HEK293 (cell line): ENCODE data around the gene INPPL1.
"Not testable (repeated sequence)": the region's sequence is repeated elsewhere in the genome, so short reads cannot be mapped to it uniquely, and the experiment has no call there.

Experiments used
- CTCF ChIA-PET: fragments of 350-600 bp; formaldehyde crosslinking; extraction: SDS; loops from one replicate; lab custom pipeline; 2021; ENCODE audit warnings: antibody characterized with exemption; lab: Yijun Ruan, JAX
- POLR2A ChIA-PET: fragments of 300-600 bp; formaldehyde crosslinking; extraction: SDS; loops from one replicate; lab custom pipeline; 2020; ENCODE audit warnings: antibody characterized with exemption, inconsistent platforms; lab: Yijun Ruan, JAX
- H3K27ac ChIP-seq: fragments of 200-500 bp; sonication (Bioruptor generic); 2 replicates; pipeline ENCODE4 v1.5.1; 2014; ENCODE audit warnings: low read depth, low read length, control low read depth, inconsistent platforms; ENCODE audit errors: extremely low read depth
- H3K36me3 ChIP-seq, 2 experiments: fragments of 200-500 bp in 1 of 2; sonication (Bioruptor generic) in 1 of 2; 1 replicate in 1 of 2; 2 replicates in 1 of 2; pipeline ENCODE4 v1.5.1; 2014 to 2017; ENCODE audit warnings: inconsistent platforms in 2 of 2, low read length in 2 of 2; ENCODE audit not compliant: control insufficient read depth in 2 of 2, insufficient read depth in 1 of 2
- H3K4me1 ChIP-seq: fragments of 200-500 bp; sonication (Bioruptor generic); 2 replicates; pipeline ENCODE4 v1.5.1; 2014; ENCODE audit warnings: mild to moderate bottlenecking, low read length, inconsistent platforms; ENCODE audit not compliant: control insufficient read depth, insufficient read depth
- H3K4me3 ChIP-seq: 2 replicates; pipeline ENCODE4 v1.5.1; 2011; ENCODE audit warnings: low read depth, mild to moderate bottlenecking, control low read depth, low read length, moderate library complexity
- H3K9me3 ChIP-seq: fragments of 200-500 bp; sonication (Bioruptor generic); 2 replicates; pipeline ENCODE4 v1.5.1; 2014; ENCODE audit warnings: low read depth, low read length, inconsistent platforms; ENCODE audit not compliant: control insufficient read depth, insufficient read depth
- INSM2 ChIP-seq: fragments of 450-650 bp; formaldehyde crosslinking; IDR thresholded peaks from 2 replicates; pipeline ENCODE4 v1.5.1; 2016; ENCODE audit warnings: missing biosample characterization, missing genetic modification characterization
- KLF17 ChIP-seq: fragments of 450-650 bp; formaldehyde crosslinking; IDR thresholded peaks from 2 replicates; pipeline ENCODE4 v1.5.1; 2016; ENCODE audit warnings: missing biosample characterization, missing genetic modification characterization
- SETDB1 ChIP-seq: IDR thresholded peaks from one replicate; pipeline ENCODE4 v1.6.1; 2017; ENCODE audit warnings: mild to moderate bottlenecking, low read length, moderate library complexity, mixed read lengths; ENCODE audit not compliant: insufficient read length
- YY1 ChIP-seq: fragments of 450-650 bp; formaldehyde crosslinking; IDR thresholded peaks from 2 replicates; pipeline ENCODE4 v1.5.1; 2018; ENCODE audit warnings: missing biosample characterization, missing genetic modification characterization
- ZNF10 ChIP-seq: fragments of 450-650 bp; formaldehyde crosslinking; IDR thresholded peaks from 2 replicates; pipeline ENCODE4 v1.5.1; 2017; ENCODE audit warnings: missing biosample characterization, missing genetic modification characterization
- ZNF239 ChIP-seq: fragments of 450-650 bp; formaldehyde crosslinking; IDR thresholded peaks from 2 replicates; pipeline ENCODE4 v1.5.1; 2016; ENCODE audit warnings: missing biosample characterization, missing genetic modification characterization
- ZNF24 ChIP-seq: fragments of 450-650 bp; formaldehyde crosslinking; IDR thresholded peaks from 2 replicates; pipeline ENCODE4 v1.5.1; 2016; ENCODE audit warnings: missing biosample characterization, missing genetic modification characterization
- ZNF362 ChIP-seq: fragments of 450-650 bp; formaldehyde crosslinking; IDR thresholded peaks from 2 replicates; pipeline ENCODE4 v1.5.1; 2016; ENCODE audit warnings: missing biosample characterization, missing genetic modification characterization
- ZNF433 ChIP-seq: fragments of 450-650 bp; formaldehyde crosslinking; IDR thresholded peaks from 2 replicates; pipeline ENCODE4 v1.5.1; 2016; ENCODE audit warnings: missing biosample characterization, missing genetic modification characterization, low read depth
- ZNF530 ChIP-seq: fragments of 450-650 bp; formaldehyde crosslinking; IDR thresholded peaks from 2 replicates; pipeline ENCODE4 v1.5.1; 2016; ENCODE audit warnings: low read depth, missing biosample characterization, missing genetic modification characterization

INPPL1 gene

GRCh38 chr11:72195518-72196270 is 28.9 kb upstream of the INPPL1 start (continued):
- TF ChIP-seq INSM2 (tag by site-specific recombination) (no peak), ZNF10 (tag by site-specific recombination) (no peak)

GRCh38 chr11:72201445-72201844 is 23.1 kb upstream of the INPPL1 start:
- CTCF ChIA-PET, H3K4me3 ChIP-seq, H3K27ac ChIP-seq, H3K36me3 ChIP-seq, H3K9me3 ChIP-seq, POLR2A ChIA-PET, H3K4me1 ChIP-seq: not testable (repeated sequence)

GRCh38 chr11:72202571-72202970 is 22.0 kb upstream of the INPPL1 start:
- POLR2A ChIA-PET, result interaction anchor here (1.0 kb wide), 1 partner anchor 34 kb away, joined by 3 read pairs; no protein-coding TSS in a partner anchor
- Histone ChIP-seq H3K27ac (no peak overlapping the region), H3K4me3 (no peak overlapping the region), H3K9me3 (no peaks in the 10 kb centered on the region), H3K36me3 (no peaks in the 10 kb centered on the region), H3K4me1 (no peaks in the 10 kb centered on the region)
- CTCF ChIA-PET, result interaction anchor here (0.6 to 1.0 kb wide), 5 partner anchors 19 to 233 kb away, joined by 3 to 5 read pairs (median 4); no protein-coding TSS in a partner anchor
- TF ChIP-seq ZNF530 (tag by site-specific recombination) (no peak), INSM2 (tag by site-specific recombination) (no peak), ZNF24 (tag by site-specific recombination) (no peak), SETDB1 (no peak), ZNF362 (tag by site-specific recombination) (no peak)

GRCh38 chr11:72203163-72203562 is 21.4 kb upstream of the INPPL1 start:
- CTCF ChIA-PET, result interaction anchor here (0.8 to 1.0 kb wide), 2 partner anchors 20 to 228 kb away, joined by 3 to 5 read pairs; no protein-coding TSS in a partner anchor
- POLR2A ChIA-PET, result interaction anchor here (1.0 kb wide), 1 partner anchor 33 kb away, joined by 3 read pairs; no protein-coding TSS in a partner anchor
- Histone ChIP-seq H3K27ac (no peak overlapping the region), H3K4me1 (no peaks in the 10 kb centered on the region), H3K4me3 (no peak overlapping the region), H3K36me3 (no peaks in the 10 kb centered on the region), H3K9me3 (no peaks in the 10 kb centered on the region)
- TF ChIP-seq KLF17 (tag by site-specific recombination) (no peak), ZNF239 (tag by site-specific recombination) (no peak), ZNF433 (tag by site-specific recombination) (no peak), YY1 (no peak)
